Osteocyte (in vitro differentiated cells): ENCODE data around the gene UCHL5. TPM values are rescaled to one million over a fixed set of nuclear protein-coding genes. Genes with fewer than 3 reads are reported as not detected.
A peak's percentile ranks its signal among the peaks of the same experiment; 100 is the strongest.

ENCODE experiments used
- DNase-seq: peaks from one replicate; pipeline ENCODE4 v3.0.0; 2021; ENCODE audit warnings: mixed read lengths; ENCODE audit not compliant: unreplicated experiment; ENCODE audit errors: extremely low spot score
- H3K27ac Mint-ChIP-seq: one replicate; pipeline ENCODE4 v1.8.0; 2021; ENCODE audit warnings: mild to moderate bottlenecking, mixed read lengths; ENCODE audit not compliant: unreplicated experiment
- H3K27me3 Mint-ChIP-seq: one replicate; pipeline ENCODE4 v1.8.0; 2021; ENCODE audit warnings: mixed read lengths; ENCODE audit not compliant: unreplicated experiment
- H3K36me3 Mint-ChIP-seq: one replicate; pipeline ENCODE4 v1.8.0; 2021; ENCODE audit warnings: mixed read lengths; ENCODE audit not compliant: unreplicated experiment
- H3K4me1 Mint-ChIP-seq: one replicate; pipeline ENCODE4 v1.8.0; 2021; ENCODE audit warnings: mixed read lengths; ENCODE audit not compliant: unreplicated experiment
- H3K4me3 Mint-ChIP-seq: one replicate; pipeline ENCODE4 v1.8.0; 2021; ENCODE audit warnings: mild to moderate bottlenecking, moderate library complexity, mixed read lengths; ENCODE audit not compliant: unreplicated experiment
- H3K9me3 Mint-ChIP-seq: one replicate; pipeline ENCODE4 v1.8.0; 2021; ENCODE audit warnings: mixed read lengths; ENCODE audit not compliant: unreplicated experiment
- CTCF ChIP-seq: fragments of 200-600 bp; sonication (generic); IDR thresholded peaks from 2 replicates; pipeline ENCODE4 v1.5.0; 2021; ENCODE audit warnings: antibody characterized with exemption, mild to moderate bottlenecking, moderate library complexity
- total RNA-seq: library from RNA; stranded (reverse); gene quantifications from 2 replicates; pipeline ENCODE4 v1.2.1, GENCODE V29; 2021

Gene UCHL5
- total RNA-seq, 1 donor from 2014 or later = 26.7 TPM

- H3K9me3 Mint-ChIP-seq = no peaks in the 10 kb centered on the region
- H3K36me3 Mint-ChIP-seq = peaks cover 8% of the 10 kb centered on the region
- H3K27ac Mint-ChIP-seq = peak overlapping the region; percentile 7
- no peak overlapping the region for H3K4me3 Mint-ChIP-seq
- no peaks in the 10 kb centered on the region for H3K27me3 Mint-ChIP-seq
- no peak for DNase-seq
- no peak for TF ChIP-seq CTCF
- H3K4me1 Mint-ChIP-seq = peaks cover 26% of the 10 kb centered on the region
Observed at GRCh38 chr1:193013707-193014106, 45.5 kb downstream of the UCHL5 start.

- Mint-ChIP-seq H3K4me3 (no peak overlapping the region), H3K4me1 (peaks cover 26% of the 10 kb centered on the region), H3K27me3 (no peaks in the 10 kb centered on the region), H3K36me3 (peaks cover 8% of the 10 kb centered on the region), H3K9me3 (no peaks in the 10 kb centered on the region), H3K27ac (peak overlapping the region; percentile 62)
- no peak for TF ChIP-seq CTCF
- no peak for DNase-seq
Observed at GRCh38 chr1:193013005-193013404, 46.2 kb downstream of the UCHL5 start.

GRCh38 chr1:193011406-193011805 lies 47.8 kb downstream of the UCHL5 start:
- no peak for TF ChIP-seq CTCF
- H3K4me1 Mint-ChIP-seq = peaks cover 26% of the 10 kb centered on the region

GRCh38 chr1:193009501-193009900 lies 49.7 kb downstream of the UCHL5 start:
- Mint-ChIP-seq H3K4me3 (no peak overlapping the region), H3K27ac (no peak overlapping the region), H3K9me3 (peaks cover 7% of the 10 kb centered on the region), H3K36me3 (peaks cover 8% of the 10 kb centered on the region), H3K4me1 (peaks cover 18% of the 10 kb centered on the region), H3K27me3 (no peaks in the 10 kb centered on the region)
- TF ChIP-seq CTCF = no peak
- DNase-seq = no peak

More at GRCh38 chr1:193011406-193011805, 47.8 kb downstream of the UCHL5 start:
- Mint-ChIP-seq H3K27me3 (no peaks in the 10 kb centered on the region), H3K4me3 (no peak overlapping the region), H3K9me3 (no peaks in the 10 kb centered on the region), H3K36me3 (peaks cover 9% of the 10 kb centered on the region), H3K27ac (no peak overlapping the region)
- DNase-seq = no peak

- Mint-ChIP-seq H3K4me1 (no peaks in the 10 kb centered on the region), H3K27ac (no peak overlapping the region), H3K9me3 (peaks cover 12% of the 10 kb centered on the region), H3K27me3 (no peaks in the 10 kb centered on the region), H3K36me3 (peaks cover 25% of the 10 kb centered on the region), H3K4me3 (no peak overlapping the region)
- no peak for DNase-seq
- TF ChIP-seq CTCF = no peak
Observed at GRCh38 chr1:193005785-193006184, 53.4 kb downstream of the UCHL5 start.
